Measurements from ENCODE around the gene CROCC2.

- TF ChIP-seq CTCF (IDR thresholded peaks at IDR 0.05), result no peak
- TF ChIP-seq POLR2A (IDR thresholded peaks at IDR 0.05), result no peak
Observed at GRCh38 chr2:241008711-241009121, 102.6 kb downstream of the CROCC2 start.

Data from lower leg skin (tissue), 3 donors.